ENCODE results near the gene KMT2E. TPM values are rescaled to one million over a fixed set of nuclear protein-coding genes. Genes with fewer than 3 reads are reported as not detected.

Gene KMT2E
- total and polyA plus RNA-seq, 2 donors (not counting 1 experiment from before 2014, with no cell fraction given), result 32.4 to 328 TPM

DNA sequence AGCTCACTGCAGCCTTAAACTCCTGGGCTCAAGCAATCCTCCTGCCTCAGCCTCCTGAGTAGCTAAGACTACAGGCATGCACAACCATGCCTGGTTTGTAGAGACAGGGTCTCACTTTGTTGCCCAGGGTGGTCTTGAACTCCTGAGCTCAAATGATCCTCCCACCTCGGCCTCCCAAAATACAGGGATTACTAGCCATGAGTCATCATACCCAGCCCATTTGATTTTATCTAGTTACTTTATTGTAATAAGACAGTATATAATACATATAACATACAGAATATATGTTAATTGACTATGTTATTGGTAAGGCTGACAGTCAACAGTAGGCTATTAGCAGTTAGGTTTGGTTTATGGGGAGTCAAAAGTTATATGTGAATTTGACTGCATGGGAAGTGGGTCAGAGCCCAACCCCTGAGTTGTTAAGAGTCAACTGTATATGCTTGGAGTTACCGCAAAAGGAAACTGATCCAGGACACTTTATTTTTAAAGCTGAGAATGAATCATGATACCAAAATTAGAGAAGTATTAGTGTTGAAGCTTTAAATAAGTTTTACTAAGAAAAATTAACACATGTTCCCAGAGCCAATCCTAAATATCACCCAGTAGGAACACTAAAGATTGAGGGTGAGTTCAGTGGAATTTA, 20.7 kb upstream of the KMT2E start:
- peaks cover 57% of the 10 kb centered on the region for H3K79me2 ChIP-seq (ENCODE audit: control insufficient read depth, insufficient read depth, low read length)
- no peak overlapping the region for H2AFZ ChIP-seq (ENCODE audit: insufficient read depth, low read depth, low read length, poor library complexity, severe bottlenecking)
- H3K36me3 ChIP-seq (replicated peaks in 1 of 2; ENCODE audit: control extremely low read depth in 1 of 2, control insufficient read depth in 1 of 2, extremely low read depth in 1 of 2, insufficient read depth in 2 of 2, low read length in 1 of 2), result peaks cover 6 to 28% of the 10 kb centered on the region in 2 experiments
- peaks cover 39% of the 10 kb centered on the region for H4K20me1 ChIP-seq (ENCODE audit: control insufficient read depth, insufficient read depth, low read length, poor library complexity, severe bottlenecking)
- DNase-seq (no peak), ATAC-seq (ENCODE audit: low read depth) (no peak)
- no peak overlapping the region for H3K9ac ChIP-seq (ENCODE audit: low read length)
- H3K27ac ChIP-seq (ENCODE audit: low read length in 2 of 2), result peak overlapping the region in 1 of 2 donors; percentile 65
- TF ChIP-seq EZH2 (IDR thresholded peaks at IDR 0.05; ENCODE audit: borderline replicate concordance, insufficient read depth, low read depth, low read length, poor library complexity, severe bottlenecking), result no peak
- intact Hi-C loops (cut with micrococcal nuclease), result no loop called here
- ChIA-PET POLR2A (interaction anchor here (0.5 to 0.8 kb wide), 2 partner anchors 23 to 51 kb away, joined by 3 to 4 read pairs; no protein-coding TSS in a partner anchor), CTCF (interaction anchor here (1.1 to 2.3 kb wide), 5 partner anchors 10 to 71 kb away, joined by 3 to 8 read pairs (median 3); no protein-coding TSS in a partner anchor)
- H3K9me3 ChIP-seq (ENCODE audit: control extremely low read depth in 1 of 3, control insufficient read depth in 2 of 3, insufficient read depth in 1 of 3, low read length in 2 of 3), result no peaks in the 10 kb centered on the region
- no peaks in the 10 kb centered on the region for H3K27me3 Mint-ChIP-seq
- H3K9me3 Mint-ChIP-seq (ENCODE audit: insufficient read depth), result no peaks in the 10 kb centered on the region
- no peak overlapping the region for H3K4me2 ChIP-seq (replicated peaks; ENCODE audit: low read depth, low read length, poor library complexity, severe bottlenecking)
- no CpG with 5 or more reads among the region's 2 CpGs for WGBS (ENCODE audit: insufficient coverage)
- peaks cover 66% of the 10 kb centered on the region for H3K4me1 Mint-ChIP-seq
- no peak overlapping the region for H3K27ac Mint-ChIP-seq
- no peaks in the 10 kb centered on the region for H3K27me3 ChIP-seq (replicated peaks in 1 of 4; ENCODE audit: control extremely low read depth in 1 of 4, control insufficient read depth in 3 of 4, insufficient read depth in 4 of 4, low read length in 3 of 4)
- H3K4me1 ChIP-seq (ENCODE audit: control insufficient read depth in 2 of 2, insufficient read depth in 2 of 2, low read length in 2 of 2), result peaks cover 12 to 23% of the 10 kb centered on the region in 2 donors
- no peak overlapping the region for H3K4me3 Mint-ChIP-seq
- H3K4me3 ChIP-seq (ENCODE audit: control extremely low read depth in 1 of 5, extremely low read depth in 1 of 5, insufficient read depth in 1 of 5, low read depth in 2 of 5, low read length in 4 of 5), result no peak overlapping the region

DNA sequence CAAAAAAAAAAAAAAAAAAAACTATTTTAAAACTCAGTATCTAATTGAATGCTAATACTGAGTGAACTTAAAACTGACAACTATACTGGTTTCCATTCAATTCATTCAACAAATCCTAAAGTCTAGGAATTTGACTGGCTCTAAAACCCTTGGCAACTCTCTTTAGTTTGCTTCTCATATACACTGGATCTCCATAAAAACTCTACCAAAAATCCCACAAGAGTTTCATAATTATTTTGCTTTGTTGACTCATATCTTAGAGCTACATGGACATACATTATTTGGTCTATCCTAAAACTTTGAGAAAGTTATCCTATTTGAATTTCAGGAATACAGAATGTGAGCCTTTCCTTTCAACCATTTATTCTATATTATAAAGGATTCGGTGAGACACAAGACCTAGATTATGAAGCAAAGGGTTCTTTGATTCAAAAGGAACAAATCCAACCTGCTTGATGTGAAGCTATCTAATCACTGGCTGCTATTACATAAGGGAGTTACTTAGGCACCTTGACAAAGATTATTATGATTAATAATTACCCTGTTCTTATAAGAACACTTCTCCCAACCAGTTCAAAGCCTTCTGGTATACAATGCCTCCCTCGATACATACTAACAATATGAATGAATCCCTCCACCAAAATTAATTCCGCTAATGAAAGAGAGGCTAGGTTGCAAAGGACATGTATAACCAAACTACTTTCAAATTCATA, 15.8 kb upstream of the KMT2E start:
- intact Hi-C loops (cut with micrococcal nuclease), result no loop called here
- no peak overlapping the region for H3K4me2 ChIP-seq (replicated peaks; ENCODE audit: low read depth, low read length, poor library complexity, severe bottlenecking)
- H3K27ac Mint-ChIP-seq, result no peak overlapping the region
- WGBS (ENCODE audit: insufficient coverage), result no CpG with 5 or more reads among the region's 3 CpGs
- POLR2A ChIA-PET, result interaction anchor here (0.6 to 1.2 kb wide), 2 partner anchors 12 to 14 kb away, joined by 3 to 4 read pairs; no protein-coding TSS in a partner anchor
- peaks cover 82% of the 10 kb centered on the region for H3K4me1 Mint-ChIP-seq
- H3K27me3 ChIP-seq (replicated peaks in 1 of 4; ENCODE audit: control extremely low read depth in 1 of 4, control insufficient read depth in 3 of 4, insufficient read depth in 4 of 4, low read length in 3 of 4), result no peaks in the 10 kb centered on the region
- peak overlapping the region in 1 of 2 donors; percentile 23 for H3K27ac ChIP-seq (ENCODE audit: low read length in 2 of 2)
- peaks cover 50% of the 10 kb centered on the region for H4K20me1 ChIP-seq (ENCODE audit: control insufficient read depth, insufficient read depth, low read length, poor library complexity, severe bottlenecking)
- no peak overlapping the region for H3K4me3 Mint-ChIP-seq
- no peak overlapping the region for H3K9ac ChIP-seq (ENCODE audit: low read length)
- peaks cover 100% of the 10 kb centered on the region for H3K79me2 ChIP-seq (ENCODE audit: control insufficient read depth, insufficient read depth, low read length)
- no peaks in the 10 kb centered on the region for H3K9me3 ChIP-seq (ENCODE audit: control extremely low read depth in 1 of 3, control insufficient read depth in 2 of 3, insufficient read depth in 1 of 3, low read length in 2 of 3)
- H3K36me3 ChIP-seq (replicated peaks in 1 of 2; ENCODE audit: control extremely low read depth in 1 of 2, control insufficient read depth in 1 of 2, extremely low read depth in 1 of 2, insufficient read depth in 2 of 2, low read length in 1 of 2), result peaks cover 0 to 35% of the 10 kb centered on the region in 2 experiments
- no peak overlapping the region for H2AFZ ChIP-seq (ENCODE audit: insufficient read depth, low read depth, low read length, poor library complexity, severe bottlenecking)
- ATAC-seq (ENCODE audit: low read depth) (no peak), DNase-seq (no peak)
- H3K4me3 ChIP-seq (ENCODE audit: control extremely low read depth in 1 of 5, extremely low read depth in 1 of 5, insufficient read depth in 1 of 5, low read depth in 2 of 5, low read length in 4 of 5), result no peak overlapping the region
- H3K4me1 ChIP-seq (ENCODE audit: control insufficient read depth in 2 of 2, insufficient read depth in 2 of 2, low read length in 2 of 2), result peaks cover 16 to 52% of the 10 kb centered on the region in 2 donors
- TF ChIP-seq CTCF (IDR thresholded peaks at IDR 0.05), result no peak
- TF ChIP-seq EZH2 (IDR thresholded peaks at IDR 0.05; ENCODE audit: borderline replicate concordance, insufficient read depth, low read depth, low read length, poor library complexity, severe bottlenecking), result no peak
- CTCF ChIA-PET, result interaction anchor here (1.8 to 2.4 kb wide), 2 partner anchors 15 to 17 kb away, joined by 3 to 8 read pairs; no protein-coding TSS in a partner anchor
- no peaks in the 10 kb centered on the region for H3K9me3 Mint-ChIP-seq (ENCODE audit: insufficient read depth)
- H3K27me3 Mint-ChIP-seq, result no peaks in the 10 kb centered on the region
